GM12864 (cell line): ENCODE data around the gene C1QTNF6.
A peak's percentile ranks its signal among the peaks of the same experiment; 100 is the strongest.

ENCODE experiments used
- DNase-seq: peaks from one replicate; pipeline ENCODE4 v3.0.0-alpha.2; 2011; ENCODE audit warnings: low read depth
- H3K4me3 ChIP-seq: 2 replicates; pipeline ENCODE4 v1.5.1; 2011; ENCODE audit warnings: mild to moderate bottlenecking, low read depth, low read length, control low read depth
- TF ChIP-seq, protein P1 (sequence below): IDR thresholded peaks from 2 replicates; pipeline ENCODE4 v1.5.1; 2011; ENCODE audit warnings: low read depth, mild to moderate bottlenecking, moderate library complexity, low read length, control low read depth, inconsistent platforms; ENCODE audit errors: missing control alignments

Gene C1QTNF6

DNA sequence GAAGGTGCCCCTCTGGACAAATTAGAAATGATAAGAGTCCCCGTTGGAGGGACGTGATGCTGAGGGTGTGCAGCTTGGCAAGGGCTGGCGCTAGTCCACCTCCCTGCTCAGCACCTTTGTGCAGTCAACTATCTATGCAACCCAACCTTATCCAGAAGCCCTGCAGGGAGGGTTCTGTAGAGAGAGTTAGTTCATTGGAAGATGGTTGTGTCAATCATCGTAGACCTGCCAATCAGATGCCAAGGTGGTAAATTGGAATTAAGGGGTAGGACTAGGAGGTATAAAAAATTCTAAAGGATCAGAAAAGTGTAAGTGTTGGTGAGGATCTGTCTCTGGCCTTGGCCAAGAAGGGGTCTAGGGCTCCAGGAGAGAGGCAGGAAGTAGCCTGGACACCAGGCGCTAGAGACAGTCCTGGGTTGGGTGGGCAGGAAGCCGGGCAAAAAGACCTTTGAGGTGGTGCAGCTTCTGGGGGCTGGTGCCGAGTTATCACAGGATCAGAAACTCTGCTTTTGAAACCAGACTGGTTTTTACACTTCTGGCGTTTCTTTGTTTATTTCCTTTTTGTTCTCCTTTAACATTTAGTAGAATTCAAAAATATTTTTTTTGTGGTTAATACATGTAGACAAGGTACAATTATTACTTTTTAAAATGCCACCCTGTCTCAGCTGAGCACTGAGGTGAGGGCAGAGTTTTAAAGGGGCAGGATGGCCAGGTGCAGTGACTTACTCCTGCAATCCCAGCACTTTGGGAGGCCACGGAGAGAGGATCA is 1.6 kb downstream of the C1QTNF6 start:
- no peak overlapping the region for H3K4me3 ChIP-seq
- peak; percentile 88 for DNase-seq
- TF ChIP-seq, protein P1, sequence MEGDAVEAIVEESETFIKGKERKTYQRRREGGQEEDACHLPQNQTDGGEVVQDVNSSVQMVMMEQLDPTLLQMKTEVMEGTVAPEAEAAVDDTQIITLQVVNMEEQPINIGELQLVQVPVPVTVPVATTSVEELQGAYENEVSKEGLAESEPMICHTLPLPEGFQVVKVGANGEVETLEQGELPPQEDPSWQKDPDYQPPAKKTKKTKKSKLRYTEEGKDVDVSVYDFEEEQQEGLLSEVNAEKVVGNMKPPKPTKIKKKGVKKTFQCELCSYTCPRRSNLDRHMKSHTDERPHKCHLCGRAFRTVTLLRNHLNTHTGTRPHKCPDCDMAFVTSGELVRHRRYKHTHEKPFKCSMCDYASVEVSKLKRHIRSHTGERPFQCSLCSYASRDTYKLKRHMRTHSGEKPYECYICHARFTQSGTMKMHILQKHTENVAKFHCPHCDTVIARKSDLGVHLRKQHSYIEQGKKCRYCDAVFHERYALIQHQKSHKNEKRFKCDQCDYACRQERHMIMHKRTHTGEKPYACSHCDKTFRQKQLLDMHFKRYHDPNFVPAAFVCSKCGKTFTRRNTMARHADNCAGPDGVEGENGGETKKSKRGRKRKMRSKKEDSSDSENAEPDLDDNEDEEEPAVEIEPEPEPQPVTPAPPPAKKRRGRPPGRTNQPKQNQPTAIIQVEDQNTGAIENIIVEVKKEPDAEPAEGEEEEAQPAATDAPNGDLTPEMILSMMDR, result no peak

DNA sequence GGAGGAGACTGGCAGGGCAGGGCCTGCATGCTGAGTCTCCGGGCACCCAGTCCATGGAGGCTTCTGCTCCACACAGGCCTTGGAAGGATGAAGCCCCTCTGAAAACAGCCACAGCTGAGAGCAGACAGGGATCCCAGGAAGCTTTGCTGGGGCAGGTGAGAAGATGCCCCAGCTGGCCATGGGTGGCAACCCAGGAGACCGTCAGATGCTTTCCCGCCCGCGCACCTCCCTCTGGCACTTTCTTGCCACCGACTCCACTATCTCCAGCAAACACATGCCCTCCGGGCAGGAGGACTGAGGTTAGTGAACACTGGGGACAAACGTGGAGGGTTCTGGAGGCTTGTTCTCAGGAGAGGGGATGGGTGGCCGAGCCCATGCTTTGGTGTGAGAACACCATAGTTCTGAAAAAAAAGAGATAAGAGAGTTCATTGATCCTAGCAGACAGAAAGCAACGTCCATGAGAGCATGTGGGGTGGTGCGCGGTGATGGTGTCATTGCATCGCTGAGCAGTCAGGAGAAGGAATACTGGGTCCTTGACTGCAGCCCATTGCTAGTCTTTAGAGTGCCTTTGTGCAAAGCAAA is 2.3 kb downstream of the C1QTNF6 start:
- no peak overlapping the region for H3K4me3 ChIP-seq
- no peak for DNase-seq
- TF ChIP-seq, protein P1, result no peak

DNA sequence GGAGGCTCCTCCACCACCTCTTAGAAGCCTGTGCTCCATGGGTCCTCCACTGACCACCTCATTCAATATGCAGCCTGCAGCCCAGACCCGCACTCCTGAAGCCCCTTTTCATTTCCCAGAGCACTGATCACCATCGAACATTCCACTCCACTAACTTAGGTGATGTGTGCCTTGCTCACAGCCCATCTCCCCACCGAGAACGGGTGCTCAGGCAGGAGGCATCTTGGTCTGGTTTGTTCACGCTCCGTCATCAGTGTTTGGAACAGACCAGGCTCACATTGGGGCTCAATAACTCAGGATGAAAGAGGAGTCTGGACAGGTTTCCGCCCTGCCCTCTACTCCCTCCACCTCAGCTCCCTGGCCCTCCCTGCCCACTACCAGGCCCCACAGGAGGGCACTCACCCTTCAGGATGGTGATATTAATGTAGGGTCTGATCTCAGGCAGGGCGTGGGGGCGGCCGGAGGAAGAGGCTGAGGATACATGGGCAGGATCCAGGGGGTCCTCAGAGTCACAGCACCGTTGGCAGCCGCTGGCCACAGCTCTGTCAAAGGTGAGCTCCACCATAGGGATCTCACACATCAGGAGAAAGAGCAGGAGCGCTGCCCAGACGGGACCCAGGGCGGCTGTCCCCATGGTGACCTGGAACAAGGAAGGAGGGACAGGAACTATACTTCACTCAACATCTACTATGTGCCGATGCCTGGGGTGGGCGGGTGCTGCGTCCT is 3.1 kb downstream of the C1QTNF6 start:
- no peak overlapping the region for H3K4me3 ChIP-seq
- no peak for DNase-seq
- TF ChIP-seq, protein P1, result no peak

DNA sequence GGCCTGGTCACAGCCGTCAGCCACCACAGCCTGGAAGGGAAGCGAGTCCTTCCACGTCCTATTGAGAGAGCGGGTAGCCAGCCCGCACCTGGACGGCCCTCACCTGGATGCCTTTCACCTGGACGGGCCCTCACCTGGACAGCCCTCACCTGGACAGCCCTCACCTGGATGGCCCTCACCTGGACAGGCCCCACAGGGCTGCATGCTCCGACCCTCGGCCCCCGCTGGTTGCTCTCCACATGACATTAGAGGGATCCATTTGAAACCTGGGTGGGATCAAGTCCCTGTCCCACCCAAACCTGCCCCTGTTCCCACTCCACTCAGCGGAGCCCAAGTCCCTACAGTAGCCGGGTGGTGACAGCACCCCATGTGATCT is 3.7 kb downstream of the C1QTNF6 start:
- TF ChIP-seq, protein P1, result no peak
- no peak overlapping the region for H3K4me3 ChIP-seq
- no peak for DNase-seq

DNA sequence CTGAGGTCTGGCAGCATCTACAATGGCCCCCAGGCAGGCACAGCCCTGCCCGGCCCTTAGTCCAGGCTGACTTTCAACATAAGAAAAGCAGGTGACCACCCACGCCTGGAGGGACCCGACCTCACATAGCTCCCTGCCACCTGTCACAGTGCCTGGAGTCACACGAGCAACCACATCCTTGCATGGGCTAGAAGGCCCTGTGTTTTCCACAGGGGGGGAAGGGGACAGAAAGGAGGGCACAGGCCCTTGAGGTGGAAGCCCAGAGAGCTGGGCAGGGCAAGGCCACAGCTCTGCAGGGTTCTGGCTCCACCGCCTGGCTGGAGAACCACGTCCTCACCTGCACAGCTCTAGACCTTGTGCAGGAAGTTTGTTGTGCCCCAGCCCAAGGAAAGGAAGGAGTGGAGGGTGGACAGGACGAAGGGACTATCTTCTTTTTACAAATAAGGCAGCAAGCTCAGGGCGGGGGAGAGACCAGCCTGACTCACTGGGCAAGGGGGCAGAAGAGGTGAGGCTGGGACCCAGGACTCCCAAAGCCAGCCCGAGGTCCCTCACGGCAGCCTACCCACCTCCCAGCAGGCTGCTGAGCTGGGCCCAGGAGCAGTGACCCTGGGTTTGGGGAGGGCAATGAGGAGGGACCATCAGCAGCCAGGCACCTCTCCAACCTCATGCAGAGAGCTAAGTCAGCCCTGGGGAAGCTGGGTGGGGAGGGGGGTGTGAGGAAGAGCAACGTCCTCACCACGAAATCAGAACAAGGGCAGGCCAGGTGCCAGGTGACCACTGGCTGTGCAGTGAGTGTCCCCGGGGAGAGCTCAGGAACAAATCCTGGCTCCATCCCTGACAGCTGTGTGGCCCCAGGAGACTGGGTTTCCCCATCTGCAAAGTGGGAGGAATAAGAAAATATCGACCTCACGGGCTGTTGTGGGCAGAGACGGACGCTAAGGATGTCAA is 4.3 kb downstream of the C1QTNF6 start:
- DNase-seq, result no peak
- H3K4me3 ChIP-seq, result no peak overlapping the region
- TF ChIP-seq, protein P1, result peak; percentile 21

DNA sequence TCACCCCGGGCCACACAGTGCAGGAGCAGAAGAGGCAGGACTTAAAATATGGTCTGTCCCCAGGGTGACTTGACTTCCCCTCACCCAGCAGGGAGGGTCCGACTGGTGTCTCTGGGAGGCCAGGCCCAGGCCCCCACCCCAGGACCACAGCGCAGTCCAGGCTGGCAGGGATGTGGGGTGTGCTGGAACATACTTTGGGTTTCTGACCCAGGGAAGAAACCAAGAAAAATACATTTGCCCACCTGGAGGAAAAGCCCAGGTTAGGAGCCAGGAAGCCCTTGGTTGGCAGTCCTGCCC is 5.2 kb downstream of the C1QTNF6 start:
- TF ChIP-seq, protein P1, result no peak
- H3K4me3 ChIP-seq, result no peak overlapping the region
- DNase-seq, result no peak
